PFSK-1 (cell line): ENCODE data around the gene PIK3CB.

ENCODE experiments used
- FOXP2 ChIP-seq: optimal IDR thresholded peaks from 2 replicates; pipeline ENCODE3; 2011; ENCODE audit warnings: borderline replicate concordance, control low read depth, inconsistent platforms; ENCODE audit not compliant: insufficient read depth; ENCODE audit errors: extremely low read length, extremely low read depth
- POLR2AphosphoS5 ChIP-seq: IDR thresholded peaks from 2 replicates; pipeline ENCODE4 v1.6.1; 2012; ENCODE audit warnings: low read depth, mild to moderate bottlenecking, control low read depth, low read length, moderate library complexity
- REST ChIP-seq, 2 experiments: IDR thresholded peaks; 2 replicates each; pipeline versions ENCODE4 v1.6.1 to v1.8.0; 2011 to 2012; ENCODE audit warnings: low read depth in 2 of 2, low read length in 2 of 2, control low read depth in 1 of 2, inconsistent platforms in 1 of 2, mild to moderate bottlenecking in 1 of 2, moderate library complexity in 1 of 2; ENCODE audit not compliant: insufficient read depth in 1 of 2
- SIN3A ChIP-seq: IDR thresholded peaks from 2 replicates; pipeline ENCODE4 v1.6.1; 2012; ENCODE audit warnings: mild to moderate bottlenecking, low read length, moderate library complexity, borderline replicate concordance; ENCODE audit not compliant: insufficient read depth
- TAF1 ChIP-seq: IDR thresholded peaks from 2 replicates; pipeline ENCODE4 v1.6.1; 2012; ENCODE audit warnings: low read length, control low read depth, borderline replicate concordance; ENCODE audit not compliant: insufficient read depth

The PIK3CB gene

GRCh38 chr3:138670407-138670806 lies 164.3 kb downstream of the PIK3CB start:
- TF ChIP-seq TAF1 (no peak), POLR2AphosphoS5 (no peak), SIN3A (no peak), REST (IDR thresholded peaks at IDR 0.05; ENCODE audit: insufficient read depth in 1 of 2, low read depth in 2 of 2, low read length in 2 of 2) (no peak), FOXP2 (no peak)

- TF ChIP-seq FOXP2, result no peak
- TF ChIP-seq POLR2AphosphoS5, result no peak
- TF ChIP-seq TAF1, result no peak
- no peak for TF ChIP-seq SIN3A
- no peak for TF ChIP-seq REST (IDR thresholded peaks at IDR 0.05; ENCODE audit: insufficient read depth in 1 of 2, low read depth in 2 of 2, low read length in 2 of 2)
Measured at GRCh38 chr3:138668107-138668506, 166.6 kb downstream of the PIK3CB start.

- TF ChIP-seq POLR2AphosphoS5 (no peak), FOXP2 (no peak), TAF1 (no peak), SIN3A (no peak)
Measured at GRCh38 chr3:138657508-138657907, 177.2 kb downstream of the PIK3CB start.

- TF ChIP-seq REST (IDR thresholded peaks at IDR 0.05; ENCODE audit: insufficient read depth in 1 of 2, low read depth in 2 of 2, low read length in 2 of 2) (no peak), TAF1 (no peak), POLR2AphosphoS5 (no peak), SIN3A (no peak), FOXP2 (no peak)
Measured at GRCh38 chr3:138653567-138653966, 181.2 kb downstream of the PIK3CB start.

- TF ChIP-seq POLR2AphosphoS5 (no peak), REST (IDR thresholded peaks at IDR 0.05; ENCODE audit: insufficient read depth in 1 of 2, low read depth in 2 of 2, low read length in 2 of 2) (no peak), TAF1 (no peak), SIN3A (no peak), FOXP2 (no peak)
Measured at GRCh38 chr3:138649134-138649533, 185.6 kb downstream of the PIK3CB start.
